ENCODE data around the gene PLA2G10. TPM values are rescaled to one million over a fixed set of nuclear protein-coding genes. Genes with fewer than 3 reads are reported as not detected.
"Not testable (repeated sequence)": the region's sequence is repeated elsewhere in the genome, so short reads cannot be mapped to it uniquely, and the experiment has no call there.

The PLA2G10 gene
- total and polyA plus RNA-seq, 9 donors = 2.5 TPM; not detected in 8

DNA sequence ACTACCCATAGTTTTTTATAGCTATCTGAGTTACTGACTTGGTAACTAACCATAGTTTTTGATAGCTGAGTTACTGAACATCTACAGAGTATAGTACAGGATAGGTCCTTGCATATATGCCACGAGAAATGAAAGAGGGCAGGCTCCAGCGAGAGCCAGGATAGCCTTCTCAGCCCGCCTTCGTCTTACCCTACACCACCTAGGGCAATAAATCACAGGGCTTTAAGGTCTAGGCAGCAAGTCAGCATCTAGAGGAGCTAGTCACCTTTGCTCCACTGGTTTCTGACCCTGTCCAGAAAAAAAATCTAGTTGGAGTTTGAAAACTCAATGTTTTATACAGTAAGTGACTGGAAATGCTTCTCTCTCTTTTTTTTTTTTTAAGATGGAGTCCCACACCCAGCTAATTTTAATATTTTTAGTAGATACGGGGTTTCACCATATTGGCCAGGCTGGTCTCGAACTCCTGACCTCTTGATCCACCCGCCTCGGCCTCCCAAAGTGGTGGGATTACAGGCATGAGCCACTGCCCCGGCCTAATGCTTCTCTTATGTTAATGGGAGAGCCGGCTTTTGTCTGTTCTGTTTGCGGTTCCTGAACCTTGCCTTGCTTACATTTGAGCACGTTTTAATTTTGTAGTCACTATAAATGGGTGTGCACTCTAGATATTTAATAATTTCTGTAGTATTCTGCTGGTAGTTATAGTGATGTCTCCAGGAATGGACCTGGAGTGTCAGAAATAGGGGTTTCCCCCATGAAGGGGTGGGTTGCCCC lies 58.5 kb downstream of the PLA2G10 start:
- Histone ChIP-seq H3K27ac (no peak overlapping the region), H3K4me3 (no peak overlapping the region), H3K27me3 (no peaks in the 10 kb centered on the region), H3K9me3 (no peaks in the 10 kb centered on the region), H3K4me1 (ENCODE audit: insufficient read depth) (peaks cover 8% of the 10 kb centered on the region), H3K36me3 (no peaks in the 10 kb centered on the region)
- intact Hi-C loops (cut with DNase I) = loop anchor here in 1 of 4 donors (10.0 kb wide), 1 partner anchor 331 kb away; no protein-coding TSS in a partner anchor
- DNase-seq = no peak
- TF ChIP-seq POLR2A (IDR thresholded peaks at IDR 0.05) (no peak), EP300 (IDR thresholded peaks at IDR 0.05) (no peak)
- TF ChIP-seq, protein P1, sequence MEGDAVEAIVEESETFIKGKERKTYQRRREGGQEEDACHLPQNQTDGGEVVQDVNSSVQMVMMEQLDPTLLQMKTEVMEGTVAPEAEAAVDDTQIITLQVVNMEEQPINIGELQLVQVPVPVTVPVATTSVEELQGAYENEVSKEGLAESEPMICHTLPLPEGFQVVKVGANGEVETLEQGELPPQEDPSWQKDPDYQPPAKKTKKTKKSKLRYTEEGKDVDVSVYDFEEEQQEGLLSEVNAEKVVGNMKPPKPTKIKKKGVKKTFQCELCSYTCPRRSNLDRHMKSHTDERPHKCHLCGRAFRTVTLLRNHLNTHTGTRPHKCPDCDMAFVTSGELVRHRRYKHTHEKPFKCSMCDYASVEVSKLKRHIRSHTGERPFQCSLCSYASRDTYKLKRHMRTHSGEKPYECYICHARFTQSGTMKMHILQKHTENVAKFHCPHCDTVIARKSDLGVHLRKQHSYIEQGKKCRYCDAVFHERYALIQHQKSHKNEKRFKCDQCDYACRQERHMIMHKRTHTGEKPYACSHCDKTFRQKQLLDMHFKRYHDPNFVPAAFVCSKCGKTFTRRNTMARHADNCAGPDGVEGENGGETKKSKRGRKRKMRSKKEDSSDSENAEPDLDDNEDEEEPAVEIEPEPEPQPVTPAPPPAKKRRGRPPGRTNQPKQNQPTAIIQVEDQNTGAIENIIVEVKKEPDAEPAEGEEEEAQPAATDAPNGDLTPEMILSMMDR (IDR thresholded peaks at IDR 0.05) = no peak
- 68 to 75% (median 72%) methylated on average over 12 of the region's 12 CpGs for WGBS, 3 donors

DNA sequence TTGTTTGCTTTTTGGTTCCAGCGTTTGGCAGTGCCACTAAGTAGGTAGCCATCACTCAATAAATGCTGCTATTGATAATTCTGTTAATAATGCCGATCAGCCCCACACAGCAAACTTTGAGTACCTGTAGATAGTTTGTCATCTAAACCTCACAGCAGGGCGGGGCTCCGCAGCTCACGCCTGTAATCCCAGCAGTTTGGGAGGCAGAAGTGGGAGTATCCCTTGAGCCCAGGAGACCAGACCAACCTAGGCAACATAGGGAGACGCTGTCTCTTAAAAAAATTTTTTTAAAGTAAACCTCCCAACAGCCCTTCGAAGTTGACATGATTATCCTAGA lies 59.8 kb downstream of the PLA2G10 start:
- no peak overlapping the region for H3K27ac ChIP-seq
- no peak for DNase-seq
- H3K36me3 ChIP-seq = no peaks in the 10 kb centered on the region
- H3K4me3 ChIP-seq = peak overlapping the region; percentile 60
- no peaks in the 10 kb centered on the region for H3K27me3 ChIP-seq
- peaks cover 8% of the 10 kb centered on the region for H3K4me1 ChIP-seq (ENCODE audit: insufficient read depth)
- no peaks in the 10 kb centered on the region for H3K9me3 ChIP-seq
- TF ChIP-seq, protein P1 (IDR thresholded peaks at IDR 0.05) = no peak
- TF ChIP-seq POLR2A (IDR thresholded peaks at IDR 0.05) = no peak
- no peak for TF ChIP-seq EP300 (IDR thresholded peaks at IDR 0.05)
- 61 to 66% (median 65%) methylated on average over 7 of the region's 7 CpGs for WGBS, 3 donors
- intact Hi-C loops (cut with DNase I) = loop anchor here in 1 of 4 donors (10.0 kb wide), 1 partner anchor 330 kb away; no protein-coding TSS in a partner anchor

GRCh38 chr16:14632693-14633569 lies 61.2 kb downstream of the PLA2G10 start, which contains the start of gene BFAR:
Gene BFAR, plus strand, starts transcription at chr16:14632951. Its CDS starts 11,396 bp downstream, at chr16:14644347.
- peak within 1 kb of the TSS; percentile 60 for H3K4me3 ChIP-seq
- no peaks in the 10 kb centered on the region for H3K9me3 ChIP-seq
- H3K36me3 ChIP-seq = no peaks in the 10 kb centered on the region
- no peaks in the 10 kb centered on the region for H3K27me3 ChIP-seq
- TF ChIP-seq, protein P1 (IDR thresholded peaks at IDR 0.05) = no peak
- TF ChIP-seq EP300 (IDR thresholded peaks at IDR 0.05) (peak; percentile 28), POLR2A (IDR thresholded peaks at IDR 0.05) (peak; percentile 95)
- peaks cover 8% of the 10 kb centered on the region for H3K4me1 ChIP-seq (ENCODE audit: insufficient read depth)
- peak; percentile 99 to 100 (median 99) for DNase-seq
- intact Hi-C loops (cut with DNase I) = loop anchor here in 1 of 4 donors (10.0 kb wide), 1 partner anchor 328 kb away; no protein-coding TSS in a partner anchor
- H3K27ac ChIP-seq = peak within 1 kb of the TSS; percentile 70 to 78
- 0 to 1% (median 1%) methylated on average over 52 to 69 of the region's 69 CpGs for whole genome bisulfite sequencing, 3 donors

DNA sequence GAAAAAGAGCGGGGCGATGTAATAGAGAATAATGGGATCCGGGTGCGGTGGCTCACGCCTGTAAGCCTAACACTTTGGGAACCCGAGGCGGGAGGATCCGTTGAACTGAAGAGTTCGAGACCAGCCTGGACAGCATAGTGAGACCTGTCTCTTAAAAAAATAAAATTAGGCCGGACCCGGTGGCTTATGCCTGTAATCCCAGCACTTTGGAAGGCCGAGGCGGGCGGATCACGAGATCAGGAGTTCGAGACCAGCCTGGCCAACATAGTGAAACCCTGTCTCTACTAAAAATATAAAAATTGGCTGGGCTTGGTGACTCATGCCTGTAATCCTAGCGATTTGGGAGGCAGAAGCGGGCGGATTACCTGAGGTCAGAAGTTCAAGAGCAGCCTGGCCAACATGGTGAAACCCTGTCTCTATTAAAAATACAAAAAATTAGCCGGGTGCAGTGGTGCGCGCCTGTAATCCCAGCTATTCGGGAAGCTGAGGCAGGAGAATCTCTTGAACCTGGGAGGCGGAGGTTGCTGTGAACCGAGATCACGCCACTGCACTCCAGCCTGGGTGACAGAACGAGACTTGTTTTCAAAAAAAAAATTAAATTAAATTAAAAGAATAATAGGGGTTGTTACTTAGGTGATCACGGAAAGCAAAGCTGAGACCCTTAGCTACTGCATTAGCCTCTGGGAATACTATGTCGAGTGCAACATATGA lies 63.3 kb downstream of the PLA2G10 start:
- DNase-seq = peak; percentile 20 to 52 (median 47)
- H3K4me1 ChIP-seq (ENCODE audit: insufficient read depth) = not testable (repeated sequence)
- intact Hi-C loops (cut with DNase I) = loop anchor here in 1 of 4 donors (10.0 kb wide), 1 partner anchor 326 kb away; no protein-coding TSS in a partner anchor

More for the DNA sequence above, 63.3 kb downstream of the PLA2G10 start:
- H3K27me3 ChIP-seq, H3K9me3 ChIP-seq, H3K36me3 ChIP-seq: not testable (repeated sequence)
- peak overlapping the region; percentile 58 to 73 for H3K27ac ChIP-seq
- 76 to 86% (median 82%) methylated on average over 29 of the region's 29 CpGs for WGBS, 3 donors
- H3K4me3 ChIP-seq = peak overlapping the region; percentile 79
